Stomach smooth muscle (tissue), 2 donors: ENCODE data around the gene MED31.
"Not testable (repeated sequence)": the region's sequence is repeated elsewhere in the genome, so short reads cannot be mapped to it uniquely, and the experiment has no call there.

Experiments
- H3K27ac ChIP-seq: one replicate; pipeline ENCODE4 v1.7.0; 2013; ENCODE audit warnings: mild to moderate bottlenecking, low read length, inconsistent platforms
- H3K27me3 ChIP-seq, 2 donors: one replicate each; pipeline ENCODE4 v1.7.0; 2013; ENCODE audit warnings: low read length in 2 of 2; ENCODE audit not compliant: insufficient read depth in 2 of 2, control insufficient read depth in 1 of 2
- H3K36me3 ChIP-seq, 2 donors: one replicate each; pipeline ENCODE4 v1.7.0; 2013; ENCODE audit warnings: low read length in 2 of 2; ENCODE audit not compliant: control insufficient read depth in 2 of 2, insufficient read depth in 2 of 2
- H3K4me1 ChIP-seq: one replicate; pipeline ENCODE4 v1.7.0; 2013; ENCODE audit warnings: low read length; ENCODE audit not compliant: control insufficient read depth, insufficient read depth
- H3K4me3 ChIP-seq, 2 donors: one replicate each; pipeline ENCODE4 v1.7.0; 2013; ENCODE audit warnings: low read length in 2 of 2
- H3K9ac ChIP-seq, 2 donors: one replicate each; pipeline ENCODE4 v1.7.0; 2013; ENCODE audit warnings: low read length in 2 of 2, mild to moderate bottlenecking in 1 of 2
- H3K9me3 ChIP-seq, 2 donors: one replicate each; pipeline ENCODE4 v1.7.0; 2013; ENCODE audit warnings: low read length in 2 of 2; ENCODE audit not compliant: control insufficient read depth in 2 of 2
- donor health status: healthy.
- donor health status: Pancreatic carcinoma.

Gene MED31

DNA sequence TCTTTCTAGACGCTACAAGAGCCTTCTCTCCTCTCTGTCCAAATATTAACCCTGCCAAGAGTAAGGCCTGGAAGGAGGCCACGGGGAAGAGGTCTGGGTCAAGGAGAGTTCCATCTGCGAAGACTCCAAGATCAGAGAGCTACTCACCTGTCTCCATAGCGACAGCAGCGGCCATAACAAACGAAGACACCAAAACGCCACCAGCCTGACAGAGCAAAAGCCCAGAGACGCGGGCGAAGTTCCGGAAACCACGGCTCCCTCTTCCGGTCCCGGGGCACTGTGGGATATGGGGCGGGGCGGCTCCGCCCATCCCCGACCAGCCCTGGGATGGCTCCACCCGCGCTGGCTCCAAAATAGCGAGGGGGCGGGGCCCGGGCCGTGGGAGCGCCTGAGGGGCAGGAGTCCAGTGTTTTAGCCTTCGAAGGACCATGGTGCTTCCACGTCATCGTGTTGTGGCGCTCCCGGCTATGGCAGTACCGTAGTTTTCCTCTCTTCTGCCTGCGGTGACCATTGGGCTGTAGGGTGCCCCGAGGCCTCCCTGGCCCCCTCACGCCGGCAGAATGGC, at the start of gene MED31, which contains the start of gene C17orf100:
Gene MED31 (minus strand): TSS at position 252 of the 565 bp plus-strand sequence. CDS start 77 bp downstream, at position 175.
Gene C17orf100 (plus strand): TSS at position 409 of the 565 bp plus-strand sequence. CDS start 152 bp downstream, at position 561.
- H3K4me1 ChIP-seq = peaks cover 25% of the 10 kb centered on the region
- H3K4me3 ChIP-seq = peak within 1 kb of the TSS; percentile 91 to 99
- peaks cover 3 to 14% of the 10 kb centered on the region in 2 donors for H3K36me3 ChIP-seq
- peak within 1 kb of the TSS; percentile 85 for H3K27ac ChIP-seq
- H3K9me3 ChIP-seq = peaks cover 0 to 3% of the 10 kb centered on the region in 2 donors
- peaks cover 20 to 22% of the 10 kb centered on the region in 2 donors for H3K27me3 ChIP-seq
- H3K9ac ChIP-seq = peak within 1 kb of the TSS; percentile 82 to 97

- H3K9ac ChIP-seq = no peak overlapping the region
- H3K4me1 ChIP-seq = no peaks in the 10 kb centered on the region
- H3K27me3 ChIP-seq = peaks cover 7 to 9% of the 10 kb centered on the region in 2 donors
- H3K4me3 ChIP-seq = no peak overlapping the region
- H3K27ac ChIP-seq = no peak overlapping the region
- H3K36me3 ChIP-seq = no peaks in the 10 kb centered on the region
- no peaks in the 10 kb centered on the region for H3K9me3 ChIP-seq
Measured at GRCh38 chr17:6700948-6701307, 49.5 kb upstream of the MED31 start.

- no peaks in the 10 kb centered on the region for H3K4me1 ChIP-seq
- H3K4me3 ChIP-seq = no peak overlapping the region
- no peak overlapping the region for H3K27ac ChIP-seq
- H3K36me3 ChIP-seq = no peaks in the 10 kb centered on the region
- H3K9ac ChIP-seq = no peak overlapping the region
- peaks cover 7 to 9% of the 10 kb centered on the region in 2 donors for H3K27me3 ChIP-seq
- H3K9me3 ChIP-seq = no peaks in the 10 kb centered on the region
Measured at GRCh38 chr17:6699997-6700947, 48.9 kb upstream of the MED31 start.

GRCh38 chr17:6698004-6698403, 46.6 kb upstream of the MED31 start:
- H3K4me3 ChIP-seq = no peak overlapping the region

DNA sequence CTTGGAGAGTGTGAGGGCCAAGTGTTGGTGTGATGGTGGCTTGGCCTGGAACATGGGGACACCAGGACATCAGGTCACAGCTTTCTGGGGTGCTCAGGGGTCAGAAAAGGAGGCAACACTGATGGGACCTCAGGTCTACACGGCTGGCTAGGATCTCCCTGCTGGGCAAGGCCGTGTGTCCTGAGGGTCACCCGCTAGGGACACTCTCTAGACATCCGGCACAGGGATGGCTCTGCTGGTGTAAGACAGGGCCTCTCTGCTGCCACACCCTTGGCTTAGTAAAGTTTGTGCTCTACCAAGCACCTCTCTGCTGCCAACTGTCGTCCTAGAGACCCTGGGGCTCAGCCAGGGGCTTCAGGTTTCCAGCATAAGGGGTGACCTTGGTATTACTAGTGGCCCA, 45.5 kb upstream of the MED31 start:
- Histone ChIP-seq H3K9ac (no peak overlapping the region), H3K4me3 (no peak overlapping the region), H3K27ac (no peak overlapping the region), H3K9me3 (no peaks in the 10 kb centered on the region), H3K36me3 (no peaks in the 10 kb centered on the region), H3K4me1 (no peaks in the 10 kb centered on the region), H3K27me3 (no peaks in the 10 kb centered on the region)

More at GRCh38 chr17:6698004-6698403, 46.6 kb upstream of the MED31 start:
- Histone ChIP-seq H3K27me3 (peaks cover 2% of the 10 kb centered on the region in 2 donors), H3K9ac (no peak overlapping the region), H3K4me1 (no peaks in the 10 kb centered on the region), H3K27ac (no peak overlapping the region), H3K36me3 (no peaks in the 10 kb centered on the region), H3K9me3 (no peaks in the 10 kb centered on the region)

- Histone ChIP-seq H3K27ac (no peak overlapping the region), H3K36me3 (no peaks in the 10 kb centered on the region), H3K4me1 (no peaks in the 10 kb centered on the region), H3K9ac (no peak overlapping the region), H3K9me3 (no peaks in the 10 kb centered on the region), H3K27me3 (peaks cover 0 to 1% of the 10 kb centered on the region in 2 donors), H3K4me3 (no peak overlapping the region)
Measured at GRCh38 chr17:6695565-6695964, 44.2 kb upstream of the MED31 start.

- H3K27me3 ChIP-seq = peaks cover 0 to 4% of the 10 kb centered on the region in 2 donors
- H3K4me3 ChIP-seq = no peak overlapping the region
- H3K27ac ChIP-seq = no peak overlapping the region
- H3K36me3 ChIP-seq = no peaks in the 10 kb centered on the region
- H3K4me1 ChIP-seq = no peaks in the 10 kb centered on the region
- H3K9ac ChIP-seq = no peak overlapping the region
- no peaks in the 10 kb centered on the region for H3K9me3 ChIP-seq
Measured at GRCh38 chr17:6695051-6695450, 43.6 kb upstream of the MED31 start.

DNA sequence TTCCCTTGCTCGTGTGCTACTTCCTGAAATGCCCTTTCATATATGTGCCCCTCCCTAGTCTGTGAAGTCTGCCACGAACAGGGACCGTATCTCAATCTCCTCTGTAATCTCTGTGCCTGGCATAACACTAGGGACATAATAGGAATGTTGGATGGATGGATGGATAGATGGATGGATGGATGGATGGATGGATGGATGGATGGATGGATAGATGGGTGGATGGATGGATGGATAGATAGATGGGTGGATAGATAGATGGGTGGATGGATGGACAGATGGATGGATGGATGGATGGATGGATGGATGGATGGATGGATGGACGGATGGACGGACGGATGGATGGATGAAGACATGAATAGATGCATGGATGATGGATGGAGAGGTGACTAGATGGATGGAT, 40.6 kb upstream of the MED31 start:
- H3K9ac ChIP-seq, H3K9me3 ChIP-seq, H3K36me3 ChIP-seq, H3K4me1 ChIP-seq, H3K27ac ChIP-seq, H3K4me3 ChIP-seq: not testable (repeated sequence)
- peaks cover 0 to 13% of the 10 kb centered on the region in 2 donors for H3K27me3 ChIP-seq

DNA sequence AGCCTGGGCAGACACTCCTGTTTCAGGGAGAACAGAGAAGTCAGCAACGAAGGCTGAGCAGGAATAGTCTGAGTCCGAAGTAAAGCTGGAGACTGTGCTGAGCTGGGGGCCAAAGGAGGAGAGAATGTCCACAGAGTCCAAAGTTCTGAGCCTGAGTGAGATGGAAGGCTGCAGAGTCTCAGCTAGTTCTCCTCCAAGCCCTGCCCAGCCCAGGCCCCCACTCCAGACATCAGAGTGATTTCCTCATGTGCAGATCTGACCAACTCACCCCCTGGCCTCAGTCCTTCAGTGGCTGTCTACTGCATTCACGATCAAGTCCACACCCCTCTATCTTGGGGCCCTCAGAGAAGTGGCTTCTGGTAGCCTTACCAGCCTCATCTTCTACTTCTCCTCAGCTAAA, 40.1 kb upstream of the MED31 start:
- Histone ChIP-seq H3K9me3 (no peaks in the 10 kb centered on the region), H3K4me1 (no peaks in the 10 kb centered on the region), H3K9ac (no peak overlapping the region), H3K27me3 (peaks cover 0 to 13% of the 10 kb centered on the region in 2 donors), H3K36me3 (no peaks in the 10 kb centered on the region), H3K27ac (no peak overlapping the region), H3K4me3 (no peak overlapping the region)

DNA sequence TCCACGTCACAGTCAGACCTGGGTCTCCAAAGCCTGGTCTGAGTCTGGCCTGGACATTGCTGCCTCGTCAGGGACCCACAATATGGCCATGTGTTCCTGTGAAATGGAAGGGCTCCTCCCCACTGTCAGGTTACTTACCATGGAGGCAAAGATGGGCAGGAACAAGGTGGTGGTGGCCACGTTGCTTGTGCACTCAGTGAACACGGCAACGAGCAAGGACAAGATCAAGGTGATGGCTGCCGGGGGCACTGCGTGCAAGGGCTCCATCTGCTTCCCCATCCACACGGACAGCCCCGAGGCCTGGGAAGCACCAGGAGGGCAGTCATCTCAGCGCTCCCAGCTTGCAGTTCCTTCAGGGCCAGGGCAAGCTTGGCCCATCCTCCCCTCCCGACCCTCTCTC, 39.2 kb upstream of the MED31 start:
- Histone ChIP-seq H3K36me3 (no peaks in the 10 kb centered on the region), H3K27me3 (peaks cover 3 to 18% of the 10 kb centered on the region in 2 donors), H3K4me1 (no peaks in the 10 kb centered on the region), H3K27ac (no peak overlapping the region), H3K9me3 (no peaks in the 10 kb centered on the region), H3K9ac (no peak overlapping the region), H3K4me3 (no peak overlapping the region)
